Progenitor cell of endocrine pancreas (in vitro differentiated cells): ENCODE measurements around the gene ENOX2. TPM values are rescaled to one million over a fixed set of nuclear protein-coding genes. Genes with fewer than 3 reads are reported as not detected.

ENCODE experiments used
- DNase-seq: peaks from one replicate; pipeline ENCODE4 v3.0.0; 2021; ENCODE audit warnings: low spot score; ENCODE audit not compliant: unreplicated experiment
- H3K27ac Mint-ChIP-seq: 2 replicates; pipeline ENCODE4 v1.8.0; 2021; ENCODE audit warnings: mild to moderate bottlenecking, moderate library complexity, mixed read lengths
- H3K27me3 Mint-ChIP-seq: 2 replicates; pipeline ENCODE4 v1.8.0; 2021; ENCODE audit warnings: mixed read lengths
- H3K36me3 Mint-ChIP-seq: 2 replicates; pipeline ENCODE4 v1.8.0; 2022; ENCODE audit warnings: mixed read lengths; ENCODE audit not compliant: insufficient read depth
- H3K4me1 Mint-ChIP-seq: 2 replicates; pipeline ENCODE4 v1.8.0; 2021; ENCODE audit warnings: low read depth, mixed read lengths
- H3K4me3 Mint-ChIP-seq: 2 replicates; pipeline ENCODE4 v1.8.0; 2021; ENCODE audit warnings: low read depth, mild to moderate bottlenecking, moderate library complexity, mixed read lengths
- H3K9me3 Mint-ChIP-seq: 2 replicates; pipeline ENCODE4 v1.8.0; 2021; ENCODE audit warnings: low read depth, mixed read lengths
- CTCF ChIP-seq: fragments of 200-600 bp; sonication (generic); IDR thresholded peaks from one replicate; pipeline ENCODE4 v1.5.0; 2021; ENCODE audit warnings: antibody characterized with exemption, mild to moderate bottlenecking; ENCODE audit not compliant: unreplicated experiment
- total RNA-seq: library from RNA; stranded (reverse); gene quantifications from 2 replicates; pipeline ENCODE4 v1.2.1, GENCODE V29; 2021

The ENOX2 gene
- total RNA-seq, 1 donor from 2014 or later, result 19.8 TPM

GRCh38 chrX:130857207-130857606, 45.8 kb downstream of the ENOX2 start:
- Mint-ChIP-seq H3K4me1 (no peaks in the 10 kb centered on the region), H3K4me3 (no peak overlapping the region), H3K9me3 (peaks cover 15% of the 10 kb centered on the region), H3K27me3 (no peaks in the 10 kb centered on the region), H3K36me3 (peaks cover 4% of the 10 kb centered on the region), H3K27ac (no peak overlapping the region)
- no peak for DNase-seq
- TF ChIP-seq CTCF, result no peak

GRCh38 chrX:130851569-130851968, 51.4 kb downstream of the ENOX2 start:
- Mint-ChIP-seq H3K36me3 (peaks cover 4% of the 10 kb centered on the region), H3K27me3 (no peaks in the 10 kb centered on the region), H3K4me1 (no peaks in the 10 kb centered on the region), H3K27ac (no peak overlapping the region), H3K9me3 (peaks cover 15% of the 10 kb centered on the region), H3K4me3 (no peak overlapping the region)
- no peak for DNase-seq
- TF ChIP-seq CTCF, result no peak

GRCh38 chrX:130848763-130849162, 54.2 kb downstream of the ENOX2 start:
- no peaks in the 10 kb centered on the region for H3K9me3 Mint-ChIP-seq
- H3K4me3 Mint-ChIP-seq, result no peak overlapping the region
- no peak overlapping the region for H3K27ac Mint-ChIP-seq
- no peaks in the 10 kb centered on the region for H3K27me3 Mint-ChIP-seq
- TF ChIP-seq CTCF, result no peak
- DNase-seq, result no peak
- H3K36me3 Mint-ChIP-seq, result no peaks in the 10 kb centered on the region
- no peaks in the 10 kb centered on the region for H3K4me1 Mint-ChIP-seq

- no peak for TF ChIP-seq CTCF
- peaks cover 4% of the 10 kb centered on the region for H3K9me3 Mint-ChIP-seq
- H3K27ac Mint-ChIP-seq, result no peak overlapping the region
- no peaks in the 10 kb centered on the region for H3K27me3 Mint-ChIP-seq
- peaks cover 7% of the 10 kb centered on the region for H3K4me1 Mint-ChIP-seq
- no peaks in the 10 kb centered on the region for H3K36me3 Mint-ChIP-seq
- DNase-seq, result no peak
- no peak overlapping the region for H3K4me3 Mint-ChIP-seq
Observed at GRCh38 chrX:130846746-130847145, 56.3 kb downstream of the ENOX2 start.

- Mint-ChIP-seq H3K4me1 (peaks cover 7% of the 10 kb centered on the region), H3K27ac (no peak overlapping the region), H3K9me3 (peaks cover 4% of the 10 kb centered on the region), H3K4me3 (no peak overlapping the region), H3K36me3 (no peaks in the 10 kb centered on the region), H3K27me3 (no peaks in the 10 kb centered on the region)
- TF ChIP-seq CTCF, result no peak
- no peak for DNase-seq
Observed at GRCh38 chrX:130841776-130842175, 61.2 kb downstream of the ENOX2 start.
